HEK293 (cell line): Measurements from ENCODE around the gene GAK.
A peak's percentile ranks its signal among the peaks of the same experiment; 100 is the strongest.

Experiments
- CTCF ChIA-PET: fragments of 350-600 bp; formaldehyde crosslinking; extraction: SDS; loops from one replicate; lab custom pipeline; 2021; ENCODE audit warnings: antibody characterized with exemption; lab: Yijun Ruan, JAX
- POLR2A ChIA-PET: fragments of 300-600 bp; formaldehyde crosslinking; extraction: SDS; loops from one replicate; lab custom pipeline; 2020; ENCODE audit warnings: antibody characterized with exemption, inconsistent platforms; lab: Yijun Ruan, JAX
- H3K27ac ChIP-seq: fragments of 200-500 bp; sonication (Bioruptor generic); 2 replicates; pipeline ENCODE4 v1.5.1; 2014; ENCODE audit warnings: low read depth, low read length, control low read depth, inconsistent platforms; ENCODE audit errors: extremely low read depth
- H3K36me3 ChIP-seq, 2 experiments: fragments of 200-500 bp in 1 of 2; sonication (Bioruptor generic) in 1 of 2; 1 replicate in 1 of 2; 2 replicates in 1 of 2; pipeline ENCODE4 v1.5.1; 2014 to 2017; ENCODE audit warnings: inconsistent platforms in 2 of 2, low read length in 2 of 2; ENCODE audit not compliant: control insufficient read depth in 2 of 2, insufficient read depth in 1 of 2
- H3K4me1 ChIP-seq: fragments of 200-500 bp; sonication (Bioruptor generic); 2 replicates; pipeline ENCODE4 v1.5.1; 2014; ENCODE audit warnings: mild to moderate bottlenecking, low read length, inconsistent platforms; ENCODE audit not compliant: control insufficient read depth, insufficient read depth
- H3K4me3 ChIP-seq: 2 replicates; pipeline ENCODE4 v1.5.1; 2011; ENCODE audit warnings: low read depth, mild to moderate bottlenecking, control low read depth, low read length, moderate library complexity
- H3K9me3 ChIP-seq: fragments of 200-500 bp; sonication (Bioruptor generic); 2 replicates; pipeline ENCODE4 v1.5.1; 2014; ENCODE audit warnings: low read depth, low read length, inconsistent platforms; ENCODE audit not compliant: control insufficient read depth, insufficient read depth
- KLF1 ChIP-seq: fragments of 450-650 bp; formaldehyde crosslinking; IDR thresholded peaks from 2 replicates; pipeline ENCODE4 v1.5.1; 2016; ENCODE audit warnings: missing biosample characterization, missing genetic modification characterization
- SP2 ChIP-seq: fragments of 450-650 bp; formaldehyde crosslinking; IDR thresholded peaks from 2 replicates; pipeline ENCODE4 v1.5.1; 2016; ENCODE audit warnings: missing biosample characterization, missing genetic modification characterization
- SP3 ChIP-seq: fragments of 450-650 bp; formaldehyde crosslinking; IDR thresholded peaks from 2 replicates; pipeline ENCODE4 v1.5.1; 2016; ENCODE audit warnings: missing biosample characterization, missing genetic modification characterization
- SP7 ChIP-seq: fragments of 450-650 bp; formaldehyde crosslinking; IDR thresholded peaks from 2 replicates; pipeline ENCODE4 v1.5.1; 2016; ENCODE audit warnings: missing biosample characterization, missing genetic modification characterization
- TRIM28 ChIP-seq: IDR thresholded peaks from 2 replicates; pipeline ENCODE4 v1.6.1; 2011; ENCODE audit warnings: low read length, control low read depth, borderline replicate concordance
- YY1 ChIP-seq: fragments of 450-650 bp; formaldehyde crosslinking; IDR thresholded peaks from 2 replicates; pipeline ENCODE4 v1.5.1; 2018; ENCODE audit warnings: missing biosample characterization, missing genetic modification characterization
- YY2 ChIP-seq: fragments of 450-650 bp; formaldehyde crosslinking; IDR thresholded peaks from 2 replicates; pipeline ENCODE4 v1.5.1; 2016; ENCODE audit warnings: missing biosample characterization, missing genetic modification characterization
- ZBTB17 ChIP-seq: fragments of 450-650 bp; formaldehyde crosslinking; IDR thresholded peaks from 2 replicates; pipeline ENCODE4 v1.5.1; 2016; ENCODE audit warnings: missing biosample characterization, missing genetic modification characterization
- ZBTB26 ChIP-seq: fragments of 450-650 bp; formaldehyde crosslinking; optimal IDR thresholded peaks from 2 replicates; pipeline ENCODE3; 2016; ENCODE audit warnings: missing biosample characterization, mild to moderate bottlenecking, missing genetic modification characterization
- ZBTB8A ChIP-seq: fragments of 450-650 bp; formaldehyde crosslinking; IDR thresholded peaks from 2 replicates; pipeline ENCODE4 v1.5.1; 2016; ENCODE audit warnings: missing biosample characterization, missing genetic modification characterization
- ZEB2 ChIP-seq: fragments of 450-650 bp; formaldehyde crosslinking; IDR thresholded peaks from 2 replicates; pipeline ENCODE4 v1.5.1; 2016; ENCODE audit warnings: missing biosample characterization, missing genetic modification characterization
- ZNF138 ChIP-seq: fragments of 450-650 bp; formaldehyde crosslinking; IDR thresholded peaks from 2 replicates; pipeline ENCODE4 v1.5.1; 2016; ENCODE audit warnings: missing biosample characterization, missing genetic modification characterization, borderline replicate concordance
- ZNF335 ChIP-seq: fragments of 450-650 bp; formaldehyde crosslinking; conservative IDR thresholded peaks from 2 replicates; pipeline ENCODE4 v1.5.1; 2016; ENCODE audit warnings: missing biosample characterization, missing genetic modification characterization
- ZNF561 ChIP-seq: fragments of 450-650 bp; IDR thresholded peaks from 2 replicates; pipeline ENCODE4 v1.5.1; 2018; ENCODE audit warnings: missing biosample characterization, missing genetic modification characterization, borderline replicate concordance
- ZNF610 ChIP-seq: fragments of 450-650 bp; formaldehyde crosslinking; IDR thresholded peaks from 2 replicates; pipeline ENCODE4 v1.5.1; 2016; ENCODE audit warnings: missing biosample characterization, missing genetic modification characterization, borderline replicate concordance
- ZNF629 ChIP-seq: fragments of 450-650 bp; formaldehyde crosslinking; IDR thresholded peaks from 2 replicates; pipeline ENCODE4 v1.5.1; 2017; ENCODE audit warnings: missing biosample characterization, missing genetic modification characterization
- ZNF791 ChIP-seq: fragments of 450-650 bp; formaldehyde crosslinking; IDR thresholded peaks from 2 replicates; pipeline ENCODE4 v1.5.1; 2016; ENCODE audit warnings: missing biosample characterization, missing genetic modification characterization
- ZSCAN5A ChIP-seq: fragments of 450-650 bp; formaldehyde crosslinking; IDR thresholded peaks from 2 replicates; pipeline ENCODE4 v1.5.1; 2016; ENCODE audit warnings: missing biosample characterization, missing genetic modification characterization
- ZXDB ChIP-seq: fragments of 450-650 bp; formaldehyde crosslinking; IDR thresholded peaks from 2 replicates; pipeline ENCODE4 v1.5.1; 2016; ENCODE audit warnings: missing biosample characterization, missing genetic modification characterization
- TF ChIP-seq, protein P1 (sequence below): fragments of 450-650 bp; formaldehyde crosslinking; IDR thresholded peaks from 2 replicates; pipeline ENCODE4 v1.5.1; 2017; ENCODE audit warnings: missing biosample characterization, missing genetic modification characterization
- TF ChIP-seq, protein P2 (sequence below): fragments of 450-650 bp; formaldehyde crosslinking; IDR thresholded peaks from 2 replicates; pipeline ENCODE4 v1.5.1; 2016; ENCODE audit warnings: missing biosample characterization, missing genetic modification characterization
- TF ChIP-seq, protein P3 (sequence below): fragments of 450-650 bp; formaldehyde crosslinking; conservative IDR thresholded peaks from 2 replicates; pipeline ENCODE4 v1.5.1; 2016; ENCODE audit warnings: low read depth, missing biosample characterization, missing genetic modification characterization
- TF ChIP-seq, protein P4 (sequence below): fragments of 450-650 bp; formaldehyde crosslinking; IDR thresholded peaks from 2 replicates; pipeline ENCODE4 v1.5.1; 2016; ENCODE audit warnings: missing biosample characterization, missing genetic modification characterization
- TF ChIP-seq, protein P5 (sequence below): fragments of 450-650 bp; formaldehyde crosslinking; IDR thresholded peaks from 2 replicates; pipeline ENCODE4 v1.5.1; 2017; ENCODE audit warnings: missing biosample characterization, missing genetic modification characterization

GAK gene

DNA sequence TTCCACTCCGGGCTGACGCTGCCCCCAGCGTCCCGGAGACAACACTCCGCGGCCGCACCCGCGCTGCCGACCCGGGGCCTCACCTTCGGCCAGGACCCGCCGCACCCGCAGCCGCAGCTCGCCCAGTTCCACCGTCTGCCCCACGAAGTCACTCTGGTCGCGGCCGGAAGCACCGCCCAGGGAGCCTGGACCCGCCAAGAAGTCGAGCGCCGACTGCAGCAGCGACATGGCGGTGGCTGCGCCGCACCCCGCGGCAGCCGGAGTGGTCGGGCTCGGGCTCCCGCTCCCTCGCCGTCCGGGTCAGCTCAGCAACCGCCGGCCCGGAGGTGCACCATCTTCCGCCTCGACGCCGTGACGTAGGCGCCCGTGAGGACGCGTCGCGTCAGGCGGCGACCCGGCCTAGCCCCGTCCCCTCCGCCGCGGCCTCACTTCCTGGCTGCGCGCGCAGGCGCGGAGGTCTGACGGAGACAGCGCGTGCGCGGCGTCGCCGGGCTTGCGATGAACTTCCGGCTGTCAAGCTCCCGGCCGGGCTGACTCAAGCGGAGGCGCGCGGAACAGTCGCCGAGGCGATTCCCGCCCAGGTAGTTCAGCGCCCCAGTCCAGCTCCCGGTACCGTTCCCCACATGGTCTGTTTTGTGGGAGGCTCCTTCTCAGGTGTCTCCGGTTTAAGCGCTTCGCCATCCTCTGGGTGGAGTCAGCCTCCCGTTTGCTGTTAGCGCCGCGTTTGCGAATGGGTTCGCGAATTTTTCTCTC is at the start of gene GAK, which contains the start of gene TMEM175:
GAK (minus strand) TSS at position 357 of the 753 bp plus-strand sequence; CDS start at position 228, 129 bp downstream.
TMEM175 (plus strand) TSS at position 501 of the 753 bp plus-strand sequence. CDS start 15,280 bp downstream, outside the sequence.
- POLR2A ChIA-PET = interaction anchor here (0.5 to 1.2 kb wide), 8 partner anchors 8 to 238 kb away, joined by 3 to 5 read pairs (median 3); no protein-coding TSS in a partner anchor
- Histone ChIP-seq H3K9me3 (no peaks in the 10 kb centered on the region), H3K4me1 (peaks cover 5% of the 10 kb centered on the region; the same call in 1 of the 2 replicates), H3K36me3 (no peaks in the 10 kb centered on the region), H3K27ac (peak within 1 kb of the TSS; percentile 75), H3K4me3 (peak within 1 kb of the TSS; percentile 94)
- CTCF ChIA-PET = interaction anchor here (1.0 kb wide), 1 partner anchor 190 kb away, joined by 3 read pairs; no protein-coding TSS in a partner anchor
- TF ChIP-seq SP2 (tag by site-specific recombination) (peak; percentile 73), ZNF610 (0 out of 2 replicates have a peak, but pooled peaks have one; percentile 7), ZEB2 (tag by site-specific recombination) (0 out of 2 replicates have a peak, but pooled peaks have one; percentile 32), SP3 (peak; percentile 27; the same call in 1 of the 2 replicates), ZNF561 (tag by site-specific recombination) (peak; percentile 36; the same call in 1 of the 2 replicates), YY1 (peak; percentile 57; the same call in 1 of the 2 replicates), ZSCAN5A (tag by site-specific recombination) (peak; percentile 68; the same call in 1 of the 2 replicates), ZBTB8A (tag by site-specific recombination) (0 out of 2 replicates have a peak, but pooled peaks have one; percentile 13), ZXDB (tag by site-specific recombination) (peak; percentile 46; the same call in 1 of the 2 replicates), TRIM28 (no peak), ZBTB26 (tag by site-specific recombination) (peak; percentile 95), ZNF629 (tag by site-specific recombination) (peak; percentile 91), SP7 (tag by site-specific recombination) (peak; percentile 20), ZNF791 (tag by site-specific recombination) (no peak), ZBTB17 (tag by site-specific recombination) (peak; percentile 85), YY2 (tag by site-specific recombination) (peak; percentile 49; the same call in 1 of the 2 replicates), ZNF335 (tag by site-specific recombination) (peak; percentile 75), ZNF138 (tag by site-specific recombination) (no peak), KLF1 (tag by site-specific recombination) (peak; percentile 5; the same call in 1 of the 2 replicates)
- TF ChIP-seq, protein P1, sequence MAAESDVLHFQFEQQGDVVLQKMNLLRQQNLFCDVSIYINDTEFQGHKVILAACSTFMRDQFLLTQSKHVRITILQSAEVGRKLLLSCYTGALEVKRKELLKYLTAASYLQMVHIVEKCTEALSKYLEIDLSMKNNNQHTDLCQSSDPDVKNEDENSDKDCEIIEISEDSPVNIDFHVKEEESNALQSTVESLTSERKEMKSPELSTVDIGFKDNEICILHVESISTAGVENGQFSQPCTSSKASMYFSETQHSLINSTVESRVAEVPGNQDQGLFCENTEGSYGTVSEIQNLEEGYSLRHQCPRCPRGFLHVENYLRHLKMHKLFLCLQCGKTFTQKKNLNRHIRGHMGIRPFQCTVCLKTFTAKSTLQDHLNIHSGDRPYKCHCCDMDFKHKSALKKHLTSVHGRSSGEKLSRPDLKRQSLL = peak; percentile 76
- TF ChIP-seq, protein P2, sequence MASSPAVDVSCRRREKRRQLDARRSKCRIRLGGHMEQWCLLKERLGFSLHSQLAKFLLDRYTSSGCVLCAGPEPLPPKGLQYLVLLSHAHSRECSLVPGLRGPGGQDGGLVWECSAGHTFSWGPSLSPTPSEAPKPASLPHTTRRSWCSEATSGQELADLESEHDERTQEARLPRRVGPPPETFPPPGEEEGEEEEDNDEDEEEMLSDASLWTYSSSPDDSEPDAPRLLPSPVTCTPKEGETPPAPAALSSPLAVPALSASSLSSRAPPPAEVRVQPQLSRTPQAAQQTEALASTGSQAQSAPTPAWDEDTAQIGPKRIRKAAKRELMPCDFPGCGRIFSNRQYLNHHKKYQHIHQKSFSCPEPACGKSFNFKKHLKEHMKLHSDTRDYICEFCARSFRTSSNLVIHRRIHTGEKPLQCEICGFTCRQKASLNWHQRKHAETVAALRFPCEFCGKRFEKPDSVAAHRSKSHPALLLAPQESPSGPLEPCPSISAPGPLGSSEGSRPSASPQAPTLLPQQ (tag by site-specific recombination) = 0 out of 2 replicates have a peak, but pooled peaks have one; percentile 16
- TF ChIP-seq, protein P3, sequence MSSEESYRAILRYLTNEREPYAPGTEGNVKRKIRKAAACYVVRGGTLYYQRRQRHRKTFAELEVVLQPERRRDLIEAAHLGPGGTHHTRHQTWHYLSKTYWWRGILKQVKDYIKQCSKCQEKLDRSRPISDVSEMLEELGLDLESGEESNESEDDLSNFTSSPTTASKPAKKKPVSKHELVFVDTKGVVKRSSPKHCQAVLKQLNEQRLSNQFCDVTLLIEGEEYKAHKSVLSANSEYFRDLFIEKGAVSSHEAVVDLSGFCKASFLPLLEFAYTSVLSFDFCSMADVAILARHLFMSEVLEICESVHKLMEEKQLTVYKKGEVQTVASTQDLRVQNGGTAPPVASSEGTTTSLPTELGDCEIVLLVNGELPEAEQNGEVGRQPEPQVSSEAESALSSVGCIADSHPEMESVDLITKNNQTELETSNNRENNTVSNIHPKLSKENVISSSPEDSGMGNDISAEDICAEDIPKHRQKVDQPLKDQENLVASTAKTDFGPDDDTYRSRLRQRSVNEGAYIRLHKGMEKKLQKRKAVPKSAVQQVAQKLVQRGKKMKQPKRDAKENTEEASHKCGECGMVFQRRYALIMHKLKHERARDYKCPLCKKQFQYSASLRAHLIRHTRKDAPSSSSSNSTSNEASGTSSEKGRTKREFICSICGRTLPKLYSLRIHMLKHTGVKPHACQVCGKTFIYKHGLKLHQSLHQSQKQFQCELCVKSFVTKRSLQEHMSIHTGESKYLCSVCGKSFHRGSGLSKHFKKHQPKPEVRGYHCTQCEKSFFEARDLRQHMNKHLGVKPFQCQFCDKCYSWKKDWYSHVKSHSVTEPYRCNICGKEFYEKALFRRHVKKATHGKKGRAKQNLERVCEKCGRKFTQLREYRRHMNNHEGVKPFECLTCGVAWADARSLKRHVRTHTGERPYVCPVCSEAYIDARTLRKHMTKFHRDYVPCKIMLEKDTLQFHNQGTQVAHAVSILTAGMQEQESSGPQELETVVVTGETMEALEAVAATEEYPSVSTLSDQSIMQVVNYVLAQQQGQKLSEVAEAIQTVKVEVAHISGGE (tag by site-specific recombination) = peak; percentile 81; the same call in 1 of the 2 replicates
- TF ChIP-seq, protein P4, sequence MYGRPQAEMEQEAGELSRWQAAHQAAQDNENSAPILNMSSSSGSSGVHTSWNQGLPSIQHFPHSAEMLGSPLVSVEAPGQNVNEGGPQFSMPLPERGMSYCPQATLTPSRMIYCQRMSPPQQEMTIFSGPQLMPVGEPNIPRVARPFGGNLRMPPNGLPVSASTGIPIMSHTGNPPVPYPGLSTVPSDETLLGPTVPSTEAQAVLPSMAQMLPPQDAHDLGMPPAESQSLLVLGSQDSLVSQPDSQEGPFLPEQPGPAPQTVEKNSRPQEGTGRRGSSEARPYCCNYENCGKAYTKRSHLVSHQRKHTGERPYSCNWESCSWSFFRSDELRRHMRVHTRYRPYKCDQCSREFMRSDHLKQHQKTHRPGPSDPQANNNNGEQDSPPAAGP (tag by site-specific recombination) = 0 out of 2 replicates have a peak, but pooled peaks have one; percentile 18
- TF ChIP-seq, protein P5, sequence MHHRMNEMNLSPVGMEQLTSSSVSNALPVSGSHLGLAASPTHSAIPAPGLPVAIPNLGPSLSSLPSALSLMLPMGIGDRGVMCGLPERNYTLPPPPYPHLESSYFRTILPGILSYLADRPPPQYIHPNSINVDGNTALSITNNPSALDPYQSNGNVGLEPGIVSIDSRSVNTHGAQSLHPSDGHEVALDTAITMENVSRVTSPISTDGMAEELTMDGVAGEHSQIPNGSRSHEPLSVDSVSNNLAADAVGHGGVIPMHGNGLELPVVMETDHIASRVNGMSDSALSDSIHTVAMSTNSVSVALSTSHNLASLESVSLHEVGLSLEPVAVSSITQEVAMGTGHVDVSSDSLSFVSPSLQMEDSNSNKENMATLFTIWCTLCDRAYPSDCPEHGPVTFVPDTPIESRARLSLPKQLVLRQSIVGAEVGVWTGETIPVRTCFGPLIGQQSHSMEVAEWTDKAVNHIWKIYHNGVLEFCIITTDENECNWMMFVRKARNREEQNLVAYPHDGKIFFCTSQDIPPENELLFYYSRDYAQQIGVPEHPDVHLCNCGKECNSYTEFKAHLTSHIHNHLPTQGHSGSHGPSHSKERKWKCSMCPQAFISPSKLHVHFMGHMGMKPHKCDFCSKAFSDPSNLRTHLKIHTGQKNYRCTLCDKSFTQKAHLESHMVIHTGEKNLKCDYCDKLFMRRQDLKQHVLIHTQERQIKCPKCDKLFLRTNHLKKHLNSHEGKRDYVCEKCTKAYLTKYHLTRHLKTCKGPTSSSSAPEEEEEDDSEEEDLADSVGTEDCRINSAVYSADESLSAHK (tag by site-specific recombination) = no peak
